NCI-H460 (cell line): ENCODE measurements around the gene DCAF11. TPM values are rescaled to one million over a fixed set of nuclear protein-coding genes. Genes with fewer than 3 reads are reported as not detected.
A peak's percentile ranks its signal among the peaks of the same experiment; 100 is the strongest.

Experiments used
- DNase-seq: peaks from one replicate; pipeline ENCODE4 v3.0.0-alpha.2; 2016; ENCODE audit warnings: low read depth; ENCODE audit errors: extremely low read depth
- small RNA-seq, 2 experiments: library from RNA; depleted of rRNA; stranded (forward); fragments of <200 nt; gene quantifications; one replicate each; pipeline ENCODE3, GENCODE V24; 2014
- total RNA-seq: library from RNA; depleted of rRNA; stranded (reverse); fragments of >200 nt; shearing (Covaris generic); gene quantifications from 2 replicates; pipeline ENCODE4 v1.2.3, GENCODE V29; 2014; rRNA removed

The DCAF11 gene
- total RNA-seq, 1 experiment from 2014 or later, result 54.1 TPM

DNA sequence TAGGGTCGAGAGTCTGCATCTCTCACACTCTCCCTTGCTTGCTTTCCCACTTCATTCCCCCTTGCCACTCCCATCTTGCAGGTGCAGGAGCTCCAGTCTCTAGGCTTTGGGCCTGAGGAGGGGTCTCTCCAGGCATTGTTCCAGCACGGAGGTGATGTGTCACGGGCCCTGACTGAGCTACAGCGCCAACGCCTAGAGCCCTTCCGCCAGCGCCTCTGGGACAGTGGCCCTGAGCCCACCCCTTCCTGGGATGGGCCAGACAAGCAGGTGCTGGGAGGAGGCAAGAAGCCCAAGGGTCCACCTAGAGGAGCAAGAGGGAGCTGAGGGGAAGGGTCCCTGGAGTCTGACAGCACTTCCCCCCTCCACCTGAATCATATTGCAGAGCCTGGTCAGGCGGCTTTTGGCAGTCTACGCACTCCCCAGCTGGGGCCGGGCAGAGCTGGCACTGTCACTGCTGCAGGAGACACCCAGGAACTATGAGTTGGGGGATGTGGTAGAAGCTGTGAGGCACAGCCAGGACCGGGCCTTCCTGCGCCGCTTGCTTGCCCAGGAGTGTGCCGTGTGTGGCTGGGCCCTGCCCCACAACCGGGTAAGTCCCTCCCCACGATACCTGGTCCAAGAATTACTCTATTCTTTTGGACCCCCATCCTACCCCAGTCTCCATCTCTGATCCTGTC is 37.0 kb downstream of the DCAF11 start:
- no peak for DNase-seq

DNA sequence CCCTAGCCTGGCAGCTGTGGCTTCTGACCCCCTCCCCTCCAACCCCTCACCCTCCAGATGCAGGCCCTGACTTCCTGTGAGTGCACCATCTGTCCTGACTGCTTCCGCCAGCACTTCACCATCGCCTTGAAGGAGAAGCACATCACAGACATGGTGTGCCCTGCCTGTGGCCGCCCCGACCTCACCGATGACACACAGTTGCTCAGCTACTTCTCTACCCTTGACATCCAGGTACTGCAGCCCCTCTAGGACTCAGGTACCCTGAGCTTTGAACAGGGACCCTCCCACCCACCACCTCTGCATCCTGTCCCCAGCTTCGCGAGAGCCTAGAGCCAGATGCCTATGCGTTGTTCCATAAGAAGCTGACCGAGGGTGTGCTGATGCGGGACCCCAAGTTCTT is 40.5 kb downstream of the DCAF11 start:
- DNase-seq, result no peak

DNA sequence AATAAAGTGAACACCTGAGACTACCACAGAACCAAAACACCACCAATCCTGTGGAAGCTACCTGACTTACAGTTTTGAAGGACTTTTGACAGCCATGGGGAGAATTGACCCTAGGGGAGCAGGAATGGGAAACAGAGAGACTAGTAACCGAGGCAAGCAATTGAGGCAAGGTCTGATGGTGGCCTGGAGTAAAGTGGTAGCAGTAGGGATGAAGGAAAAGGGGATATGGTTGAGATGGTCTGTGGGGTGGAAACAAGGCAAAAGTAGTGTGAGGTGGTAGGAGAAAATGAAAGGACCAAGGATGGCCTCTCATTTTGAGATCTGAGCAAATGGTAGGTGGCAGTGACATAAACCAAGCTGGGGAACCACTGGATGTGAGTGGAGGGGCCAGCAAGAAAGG is 42.3 kb downstream of the DCAF11 start:
- DNase-seq, result no peak

- DNase-seq, result no peak
Observed at GRCh38 chr14:24157331-24157730, 42.8 kb downstream of the DCAF11 start.

DNA sequence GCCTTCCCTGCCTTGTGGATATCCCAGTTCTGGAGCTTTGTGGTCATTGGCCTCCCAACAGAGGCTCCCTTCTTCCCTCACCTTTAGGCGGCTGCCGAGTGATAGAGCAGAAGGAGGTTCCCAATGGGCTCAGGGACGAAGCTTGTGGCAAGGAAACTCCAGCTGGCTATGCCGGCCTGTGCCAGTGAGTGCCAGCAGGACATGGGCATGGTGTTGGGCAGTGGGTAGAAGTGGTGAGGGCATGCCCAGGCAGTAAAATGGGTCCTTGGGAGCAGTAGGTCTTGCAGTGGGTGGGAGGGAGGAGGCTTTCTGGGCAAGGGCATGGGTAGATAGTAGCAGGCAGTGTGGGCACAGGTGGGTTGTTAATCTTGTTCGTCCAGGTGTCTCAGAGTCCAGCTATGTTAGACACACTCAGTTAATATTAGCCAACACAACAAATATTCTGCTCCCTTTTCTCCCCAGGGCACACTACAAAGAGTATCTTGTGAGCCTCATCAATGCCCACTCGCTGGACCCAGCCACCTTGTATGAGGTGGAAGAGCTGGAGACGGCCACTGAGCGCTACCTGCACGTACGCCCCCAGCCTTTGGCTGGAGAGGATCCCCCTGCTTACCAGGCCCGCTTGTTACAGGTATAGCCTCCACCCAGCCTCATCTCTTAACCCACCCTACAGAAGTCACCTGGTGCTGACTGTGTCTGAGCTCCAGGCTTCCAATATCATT is 45.4 kb downstream of the DCAF11 start:
- DNase-seq, result no peak

DNA sequence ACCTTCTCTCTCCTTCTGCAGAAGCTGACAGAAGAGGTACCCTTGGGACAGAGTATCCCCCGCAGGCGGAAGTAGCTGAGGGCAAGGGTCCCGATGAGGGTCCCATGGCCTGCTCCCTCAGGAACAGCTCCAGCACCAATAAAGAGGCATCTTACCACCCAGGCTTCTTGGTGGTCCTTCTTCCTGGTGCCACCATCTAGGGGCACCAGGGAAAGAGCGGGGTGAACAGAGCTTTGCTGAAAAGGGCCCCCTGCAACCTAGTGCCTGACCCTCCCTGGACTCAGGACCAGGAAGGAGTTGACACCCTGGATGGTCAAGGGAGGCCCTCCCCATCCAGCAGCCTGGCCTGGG is 45.9 kb downstream of the DCAF11 start:
- no peak for DNase-seq

GRCh38 chr14:24160850-24161804 is 46.5 kb downstream of the DCAF11 start, which contains the start of gene IRF9:
Gene IRF9, plus strand, starts transcription at chr14:24161265. Its CDS starts 880 bp downstream, at chr14:24162145.
- peak; percentile 95 for DNase-seq

DNA sequence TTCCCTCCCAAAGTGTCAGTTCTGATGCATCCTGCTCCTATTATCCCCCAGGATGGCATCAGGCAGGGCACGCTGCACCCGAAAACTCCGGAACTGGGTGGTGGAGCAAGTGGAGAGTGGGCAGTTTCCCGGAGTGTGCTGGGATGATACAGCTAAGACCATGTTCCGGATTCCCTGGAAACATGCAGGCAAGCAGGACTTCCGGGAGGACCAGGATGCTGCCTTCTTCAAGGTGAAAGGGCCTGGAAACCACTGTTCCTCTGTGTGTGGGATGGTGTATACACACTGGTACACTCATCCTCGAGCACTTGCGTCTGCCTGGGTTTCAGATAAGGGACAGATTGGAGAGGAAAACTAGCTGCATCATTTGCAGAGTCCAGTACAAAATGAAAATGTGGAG is 47.5 kb downstream of the DCAF11 start:
- no peak for DNase-seq

GRCh38 chr14:24164518-24164991 is 50.0 kb downstream of the DCAF11 start:
- DNase-seq, result no peak

DNA sequence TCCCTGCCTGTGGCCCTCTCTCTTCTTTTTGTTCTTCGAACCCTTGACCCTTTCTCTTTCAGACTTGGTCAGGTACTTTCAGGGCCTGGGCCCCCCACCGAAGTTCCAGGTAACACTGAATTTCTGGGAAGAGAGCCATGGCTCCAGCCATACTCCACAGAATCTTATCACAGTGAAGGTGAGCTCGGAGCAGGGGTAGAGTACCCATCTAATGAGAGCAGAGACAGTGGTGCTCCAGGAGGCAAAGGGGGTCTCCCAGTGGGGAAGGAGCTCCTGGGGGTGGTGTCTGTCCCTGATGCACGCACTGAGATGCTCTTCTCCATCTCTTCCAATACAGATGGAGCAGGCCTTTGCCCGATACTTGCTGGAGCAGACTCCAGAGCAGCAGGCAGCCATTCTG is 51.2 kb downstream of the DCAF11 start:
- no peak for DNase-seq

DNA sequence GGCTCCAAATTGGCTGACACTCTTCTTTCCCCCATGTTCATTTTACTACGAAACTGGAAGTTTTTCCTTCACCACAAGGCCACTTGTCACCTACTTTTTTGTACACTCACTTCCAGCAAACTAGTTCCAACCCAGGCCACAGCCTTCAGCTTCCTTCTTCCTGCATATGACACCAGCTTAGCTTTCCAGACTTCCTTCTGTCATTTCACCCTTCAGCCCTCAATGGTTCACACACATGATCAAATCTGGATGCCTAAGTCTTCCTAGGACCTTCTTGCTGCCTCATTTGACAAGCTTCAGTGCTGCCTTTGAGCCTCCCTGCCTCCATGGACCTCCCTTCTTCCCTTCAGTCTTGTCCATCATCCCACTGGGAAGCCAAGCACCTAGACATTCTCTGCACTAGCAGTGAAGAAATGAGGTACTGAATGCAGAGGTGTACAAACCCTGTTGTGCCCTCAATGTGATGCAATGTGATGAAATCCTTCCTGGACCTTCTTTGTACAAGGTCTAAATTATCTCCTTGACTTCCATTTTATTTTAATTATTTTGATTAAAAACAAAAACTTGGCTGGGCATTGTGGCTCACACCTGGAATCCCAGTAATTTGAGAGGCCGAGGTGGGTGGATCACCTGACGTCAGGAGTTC is 53.0 kb downstream of the DCAF11 start:
- DNase-seq, result peak; percentile 22

- no peak for DNase-seq
Observed at GRCh38 chr14:24171422-24172260, 57.1 kb downstream of the DCAF11 start, which contains the start of gene REC8. Gene REC8, plus strand, starts transcription at chr14:24172080. Its CDS starts 473 bp downstream, at chr14:24172553.

DNA sequence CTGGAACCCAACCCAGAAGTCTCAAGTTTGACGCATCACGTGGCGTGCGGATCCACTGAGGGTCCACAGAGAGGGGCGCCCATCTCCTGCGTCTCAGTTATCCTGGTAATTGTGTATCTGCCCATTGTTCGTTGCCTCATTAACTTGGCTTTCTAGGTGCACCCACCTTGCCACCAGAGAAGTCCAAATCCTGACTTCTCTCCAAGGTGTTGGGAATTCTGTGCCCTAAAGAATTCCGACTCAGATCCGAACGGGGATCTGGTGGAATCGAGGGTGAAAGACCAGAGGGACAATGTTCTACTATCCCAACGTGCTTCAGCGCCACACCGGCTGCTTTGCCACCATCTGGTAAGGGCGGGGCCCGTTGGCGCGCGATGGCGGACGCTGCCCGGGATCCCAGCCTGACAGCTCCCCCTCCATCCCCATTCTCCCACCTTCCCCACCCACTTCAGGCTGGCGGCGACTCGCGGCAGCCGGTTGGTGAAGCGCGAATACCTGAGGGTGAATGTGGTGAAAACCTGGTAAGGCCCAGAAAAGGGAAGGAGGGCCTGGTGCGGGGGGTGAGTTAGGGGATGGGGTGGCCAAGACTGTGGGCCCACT is 57.8 kb downstream of the DCAF11 start:
- DNase-seq, result no peak

DNA sequence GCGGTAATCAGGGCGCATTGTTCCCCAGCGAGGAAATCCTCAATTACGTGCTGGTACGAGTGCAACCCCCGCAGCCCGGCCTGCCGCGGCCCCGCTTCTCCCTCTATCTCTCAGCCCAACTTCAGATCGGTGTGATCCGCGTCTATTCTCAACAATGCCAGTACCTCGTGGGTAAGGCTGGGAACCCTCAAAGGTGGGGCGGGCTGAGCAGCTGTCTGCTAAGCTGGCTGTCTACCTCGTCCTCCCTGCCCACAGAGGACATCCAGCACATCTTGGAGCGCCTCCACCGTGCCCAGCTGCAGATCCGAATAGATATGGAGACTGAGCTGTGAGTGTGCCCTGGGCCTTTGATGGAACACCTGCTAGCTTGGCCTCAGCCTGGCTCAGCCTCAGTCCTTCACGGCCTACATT is 58.3 kb downstream of the DCAF11 start:
- DNase-seq, result no peak

Small RNA genes lying within 50 kb of the gene (small RNA-seq; reads per million reads assigned to genes)
- gene IRF9 (0 reads per million in 2 experiments), gene RNA5SP383 (0.04 to 0.23 reads per million in 2 experiments)

Other genes with a start within 250 kb of the DCAF11 start
- gene DHRS4, start 161.0 kb upstream of the DCAF11 start, total RNA-seq, result 39.0 and 39.2 TPM in 2 replicates
- 19.4 and 21.7 TPM in 2 replicates for gene DHRS4L2, start 125.8 kb upstream of the DCAF11 start, total RNA-seq
- gene CARMIL3, start 62.8 kb upstream of the DCAF11 start, total RNA-seq, result 1.1 and 1.7 TPM in 2 replicates
- gene CPNE6, start 43.2 kb upstream of the DCAF11 start, total RNA-seq, result not detected in 2 replicates
- gene PCK2, start 20.5 kb upstream of the DCAF11 start, total RNA-seq, result 35.8 and 40.8 TPM in 2 replicates
- 1.4 and 1.6 TPM in 2 replicates for gene NRL, start 172 bp downstream of the DCAF11 start, total RNA-seq
- gene FITM1, start 15.9 kb downstream of the DCAF11 start, total RNA-seq, result 0.45 and 0.84 TPM in 2 replicates
- 160 and 177 TPM in 2 replicates for gene PSME1, start 21.4 kb downstream of the DCAF11 start, total RNA-seq
- gene EMC9, start 26.8 kb downstream of the DCAF11 start, total RNA-seq, result 29.6 and 33.5 TPM in 2 replicates
- gene PSME2, start 31.8 kb downstream of the DCAF11 start, total RNA-seq, result 204 and 205 TPM in 2 replicates
- gene RNF31, start 32.7 kb downstream of the DCAF11 start, total RNA-seq, result 32.0 and 35.1 TPM in 2 replicates
- gene IRF9, start 46.5 kb downstream of the DCAF11 start, total RNA-seq, result 14.9 and 16.8 TPM in 2 replicates
- gene REC8, start 57.3 kb downstream of the DCAF11 start, total RNA-seq, result 1.4 and 4.6 TPM in 2 replicates
- 38.9 and 48.8 TPM in 2 replicates for gene IPO4, start 74.0 kb downstream of the DCAF11 start, total RNA-seq
- gene TM9SF1, start 80.7 kb downstream of the DCAF11 start, total RNA-seq, result 61.4 and 63.5 TPM in 2 replicates
- gene TSSK4, start 90.9 kb downstream of the DCAF11 start, total RNA-seq, result 0.20 TPM in 1 of 2 replicates, not detected in the other
- gene CHMP4A, start 98.7 kb downstream of the DCAF11 start, total RNA-seq, result 51.2 and 82.4 TPM in 2 replicates
- gene MDP1, start 101.3 kb downstream of the DCAF11 start, total RNA-seq, result 15.0 and 20.2 TPM in 2 replicates
- gene NEDD8, start 117.6 kb downstream of the DCAF11 start, total RNA-seq, result 207 and 223 TPM in 2 replicates
- gene GMPR2, start 118.2 kb downstream of the DCAF11 start, total RNA-seq, result 88.7 and 89.5 TPM in 2 replicates
- gene TINF2, start 127.8 kb downstream of the DCAF11 start, total RNA-seq, result 46.9 and 48.7 TPM in 2 replicates
- gene TGM1, start 148.4 kb downstream of the DCAF11 start, total RNA-seq, result 5.2 TPM in 2 replicates
- gene RABGGTA, start 156.8 kb downstream of the DCAF11 start, total RNA-seq, result 32.2 and 34.2 TPM in 2 replicates
- gene DHRS1, start 185.0 kb downstream of the DCAF11 start, total RNA-seq, result 8.5 and 9.6 TPM in 2 replicates
- 16.2 and 16.6 TPM in 2 replicates for gene NOP9, start 185.1 kb downstream of the DCAF11 start, total RNA-seq
- not detected in 2 replicates for gene CIDEB, start 193.2 kb downstream of the DCAF11 start, total RNA-seq
- gene LTB4R2, start 195.4 kb downstream of the DCAF11 start, total RNA-seq, result 7.7 and 8.6 TPM in 2 replicates
- gene LTB4R, start 196.7 kb downstream of the DCAF11 start, total RNA-seq, result 11.1 and 13.4 TPM in 2 replicates
- gene ADCY4, start 220.3 kb downstream of the DCAF11 start, total RNA-seq, result 0.40 TPM in 1 of 2 replicates, not detected in the other
- gene RIPK3, start 225.2 kb downstream of the DCAF11 start, total RNA-seq, result not detected in 2 replicates